NCI-H524 (cell line): Measurements from ENCODE around the gene TBATA.

Experiments
- DNase-seq, 2 experiments: peaks; one replicate each; lab custom pipeline; 2025; lab: John Stamatoyannopoulos, UW

TBATA gene

DNA sequence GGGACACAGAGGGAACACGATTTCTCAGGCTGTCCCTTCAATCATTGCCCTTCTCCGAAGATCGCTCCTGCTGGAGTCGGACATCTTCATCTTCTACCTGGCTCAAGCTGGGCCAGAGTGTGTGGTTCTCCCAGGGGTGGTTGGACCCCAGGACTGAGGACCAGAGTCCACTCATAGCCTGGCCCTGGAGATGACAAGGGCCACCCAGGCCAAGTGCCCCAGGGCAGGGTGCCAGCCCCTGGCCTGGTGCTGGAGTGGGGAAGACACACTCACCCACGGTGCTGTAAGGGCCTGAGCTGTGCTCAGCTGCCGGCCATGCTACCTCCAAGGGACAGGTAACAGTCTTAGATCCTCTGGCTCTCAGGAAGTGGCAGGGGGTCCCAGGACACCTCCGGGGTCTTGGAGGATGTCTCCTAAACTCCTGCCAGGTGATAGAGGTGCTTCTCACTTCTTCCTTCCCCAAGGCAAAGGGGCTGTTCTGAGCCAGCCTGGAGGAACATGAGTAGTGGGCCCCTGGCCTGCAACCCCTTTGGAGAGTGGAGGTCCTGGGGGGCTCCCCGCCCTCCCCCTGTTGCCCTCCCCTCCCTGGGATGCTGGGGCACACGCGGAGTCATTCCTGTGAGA, 23.3 kb downstream of the TBATA start:
- DNase-seq, result no peak

GRCh38 chr10:70761031-70761601, 24.1 kb downstream of the TBATA start:
- DNase-seq, result no peak

DNA sequence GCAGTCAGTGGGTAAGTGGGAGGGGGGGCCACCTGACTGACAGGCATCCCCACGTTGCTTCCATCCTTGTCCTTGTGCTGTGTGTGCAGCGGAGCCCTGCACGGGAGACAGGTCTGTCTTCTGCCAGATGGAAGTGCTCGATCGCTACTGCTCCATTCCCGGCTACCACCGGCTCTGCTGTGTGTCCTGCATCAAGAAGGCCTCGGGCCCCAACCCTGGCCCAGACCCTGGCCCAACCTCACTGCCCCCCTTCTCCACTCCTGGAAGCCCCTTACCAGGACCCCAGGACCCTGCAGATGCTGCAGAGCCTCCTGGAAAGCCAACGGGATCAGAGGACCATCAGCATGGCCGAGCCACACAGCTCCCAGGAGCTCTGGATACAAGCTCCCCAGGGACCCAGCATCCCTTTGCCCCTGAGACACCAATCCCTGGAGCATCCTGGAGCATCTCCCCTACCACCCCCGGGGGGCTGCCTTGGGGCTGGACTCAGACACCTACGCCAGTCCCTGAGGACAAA, 24.8 kb downstream of the TBATA start:
- DNase-seq, result no peak

DNA sequence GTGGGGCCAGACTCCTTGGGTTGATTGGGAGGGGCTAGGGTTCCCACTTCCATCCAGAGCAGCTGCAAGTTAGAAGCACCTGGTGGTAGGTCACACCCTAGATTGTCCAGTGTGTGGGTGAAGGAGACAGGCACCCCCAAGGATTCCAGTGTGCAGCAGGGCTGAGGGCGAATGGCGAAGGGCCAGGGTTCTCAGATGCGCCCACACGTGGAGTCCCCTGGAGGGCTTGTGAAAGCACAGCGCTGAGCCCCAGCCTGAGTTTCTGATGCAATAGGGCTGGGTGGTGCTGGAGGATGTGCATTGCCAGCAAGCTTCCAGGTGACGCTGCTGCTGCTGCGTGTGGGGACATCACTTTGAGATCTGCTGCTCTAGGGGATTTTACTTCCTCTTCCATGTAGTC, 25.4 kb downstream of the TBATA start:
- DNase-seq, result no peak

GRCh38 chr10:70758757-70759514, 26.2 kb downstream of the TBATA start:
- DNase-seq, result peak in 1 of 2 experiments; percentile 55

DNA sequence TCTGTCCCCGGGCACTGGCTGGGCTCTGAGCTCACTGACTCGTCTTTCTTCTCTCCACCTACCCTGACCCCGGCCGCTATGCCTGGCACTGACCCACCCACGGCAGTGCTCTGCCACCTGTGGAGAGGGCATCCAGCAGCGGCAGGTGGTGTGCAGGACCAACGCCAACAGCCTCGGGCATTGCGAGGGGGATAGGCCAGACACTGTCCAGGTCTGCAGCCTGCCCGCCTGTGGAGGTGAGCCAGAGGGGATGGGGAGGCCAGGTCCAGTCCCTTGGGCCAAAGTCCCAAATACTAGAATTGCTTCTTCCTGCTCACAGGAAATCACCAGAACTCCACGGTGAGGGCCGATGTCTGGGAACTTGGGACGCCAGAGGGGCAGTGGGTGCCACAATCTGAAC, 27.3 kb downstream of the TBATA start:
- DNase-seq, result no peak

GRCh38 chr10:70756700-70757360, 28.3 kb downstream of the TBATA start:
- DNase-seq, result no peak

GRCh38 chr10:70753841-70754621, 31.1 kb downstream of the TBATA start:
- no peak for DNase-seq

GRCh38 chr10:70753026-70753663, 32.0 kb downstream of the TBATA start:
- DNase-seq, result no peak

- no peak for DNase-seq
Observed at GRCh38 chr10:70752571-70752970, 32.6 kb downstream of the TBATA start.

DNA sequence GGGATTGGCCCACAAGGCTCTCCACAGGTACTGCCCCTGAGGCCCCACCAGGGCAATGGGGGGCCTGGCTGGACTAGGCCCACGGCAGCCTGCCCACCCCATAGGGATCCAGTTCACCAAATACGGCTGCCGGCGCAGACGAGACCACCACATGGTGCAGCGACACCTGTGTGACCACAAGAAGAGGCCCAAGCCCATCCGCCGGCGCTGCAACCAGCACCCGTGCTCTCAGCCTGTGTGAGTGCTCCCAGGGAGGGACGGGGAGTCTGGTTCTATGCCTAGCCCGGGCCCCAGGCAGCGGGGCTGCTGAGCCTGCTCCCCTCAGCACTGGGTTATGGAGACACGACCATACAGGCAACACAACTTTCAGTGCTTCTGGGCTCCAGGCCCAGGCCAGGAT, 33.2 kb downstream of the TBATA start:
- DNase-seq, result no peak

DNA sequence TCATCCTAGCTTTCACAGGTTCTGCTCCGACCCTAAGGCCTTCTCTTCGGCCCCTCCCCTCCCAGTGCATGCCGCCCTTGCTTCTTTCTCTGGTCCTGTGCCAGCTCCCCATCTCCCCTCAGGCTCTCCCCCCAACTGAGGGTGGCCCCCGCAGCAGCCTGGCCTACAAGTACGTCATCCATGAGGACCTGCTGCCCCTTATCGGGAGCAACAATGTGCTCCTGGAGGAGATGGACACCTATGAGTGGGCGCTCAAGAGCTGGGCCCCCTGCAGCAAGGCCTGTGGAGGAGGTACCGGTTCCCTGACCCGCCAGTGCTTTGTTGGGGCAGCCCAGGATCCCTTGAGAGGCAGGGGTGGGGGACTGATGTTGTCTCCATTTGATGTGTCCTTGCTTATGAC, 33.8 kb downstream of the TBATA start:
- DNase-seq, result no peak

DNA sequence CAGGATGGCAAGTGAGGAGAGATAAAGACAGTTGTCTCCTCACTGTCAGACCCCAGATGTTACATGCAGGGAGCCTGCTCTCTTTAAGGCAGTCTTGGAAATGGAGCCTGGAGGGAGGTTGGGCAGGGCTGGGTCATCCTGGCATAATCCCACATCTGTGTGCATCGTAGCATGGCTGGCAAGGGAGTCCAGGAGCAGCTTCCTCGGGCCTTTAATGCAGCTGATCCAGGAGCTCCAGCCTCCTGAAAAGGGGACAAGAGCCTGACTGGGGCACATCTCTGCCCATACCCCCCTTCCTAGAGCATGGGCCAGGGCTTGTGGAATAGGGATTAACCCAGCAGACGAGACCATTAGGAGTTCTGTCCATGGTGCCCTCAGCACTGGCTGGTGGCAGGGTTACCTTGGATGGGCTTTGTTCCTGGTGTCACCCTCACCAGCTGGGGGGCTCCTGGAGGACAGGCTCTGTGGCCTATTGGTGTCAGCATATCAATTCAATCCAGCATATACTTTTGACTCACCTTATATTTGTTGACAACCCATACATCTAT, 34.9 kb downstream of the TBATA start:
- DNase-seq, result no peak

DNA sequence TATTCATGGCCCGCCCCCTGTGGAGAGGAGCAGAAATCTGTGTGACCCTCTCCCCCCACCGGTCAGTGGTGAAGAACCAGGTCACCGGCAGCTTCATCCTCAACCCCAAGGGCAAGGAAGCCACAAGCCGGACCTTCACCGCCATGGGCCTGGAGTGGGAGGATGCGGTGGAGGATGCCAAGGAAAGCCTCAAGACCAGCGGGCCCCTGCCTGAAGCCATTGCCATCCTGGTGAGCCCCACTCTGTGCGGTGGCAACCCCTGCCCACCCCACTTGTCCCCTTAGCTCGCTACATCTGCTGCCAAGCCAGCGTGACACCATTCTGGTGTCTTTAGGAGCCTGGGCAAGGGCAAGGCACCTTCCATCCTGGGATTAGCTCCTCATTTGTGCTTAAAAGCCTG, 35.4 kb downstream of the TBATA start:
- DNase-seq, result no peak

DNA sequence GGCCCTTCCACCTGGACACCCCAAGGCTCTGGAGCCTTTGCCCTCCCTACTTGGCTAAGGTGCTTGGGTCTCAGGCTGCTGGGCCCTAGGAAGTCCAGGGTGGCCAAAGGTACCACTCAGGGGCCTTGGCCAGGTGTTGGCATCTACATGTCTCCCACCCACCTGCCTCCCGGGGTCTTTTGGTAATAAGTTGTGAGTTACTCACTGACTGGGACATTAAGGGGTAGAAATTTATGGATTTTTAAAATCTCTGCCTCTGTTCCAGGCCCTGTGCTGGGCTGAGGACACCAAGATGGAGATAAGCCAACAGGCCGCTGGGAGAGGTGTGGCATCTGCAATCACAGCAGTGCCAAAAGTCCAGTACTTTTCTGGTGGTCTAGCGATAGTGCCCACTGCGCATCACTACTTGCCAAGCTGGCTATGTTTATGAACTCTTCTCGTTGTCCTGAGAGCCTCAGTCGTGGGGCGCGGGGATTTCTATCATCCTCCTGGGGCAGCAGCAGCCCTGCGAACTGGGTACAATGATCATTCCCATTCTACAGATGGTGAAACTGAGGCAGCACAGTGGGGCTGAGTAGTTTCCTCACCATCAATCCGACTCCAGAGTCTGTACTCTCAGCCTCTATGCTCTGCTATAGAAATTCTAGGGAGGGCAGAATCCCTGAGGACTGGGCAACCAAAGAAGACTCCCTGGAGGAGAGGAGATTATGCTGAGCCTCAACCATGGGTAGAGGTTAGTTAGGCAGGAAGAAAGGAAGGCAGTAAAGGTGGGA, 36.2 kb downstream of the TBATA start:
- DNase-seq, result no peak

GRCh38 chr10:70748305-70748704, 36.9 kb downstream of the TBATA start:
- DNase-seq, result no peak

- DNase-seq, result no peak
Observed at GRCh38 chr10:70747192-70747965, 37.8 kb downstream of the TBATA start.

- DNase-seq, result no peak
Observed at GRCh38 chr10:70745555-70745954, 39.6 kb downstream of the TBATA start.

DNA sequence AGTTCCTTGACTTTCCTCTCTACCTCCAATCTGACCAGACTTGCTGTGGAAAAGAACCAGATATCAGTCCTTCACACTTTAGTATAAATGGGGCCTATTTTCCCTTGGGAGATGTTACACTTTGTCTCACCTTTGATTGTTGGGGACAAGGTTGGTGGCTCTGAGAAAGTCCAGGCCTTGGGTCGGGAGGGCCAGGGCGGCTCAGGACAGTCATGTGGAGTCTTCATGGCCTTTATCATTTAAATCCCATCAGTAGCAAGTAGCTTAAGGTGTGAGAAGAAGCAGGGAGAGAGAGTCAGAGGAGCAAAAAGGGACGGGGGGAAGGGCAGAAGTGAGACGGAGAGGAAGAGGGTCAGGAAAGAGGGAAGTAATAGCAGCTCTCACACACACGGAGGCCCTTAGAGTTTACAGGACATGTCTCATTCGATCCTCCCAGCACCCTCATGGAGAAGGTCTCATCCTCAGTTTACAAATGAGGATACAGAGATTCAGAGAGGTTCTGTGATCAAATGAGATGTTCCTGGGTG, 40.5 kb downstream of the TBATA start:
- DNase-seq, result no peak
